ENCODE data around the gene PCMTD2.
"Not testable (repeated sequence)": the region's sequence is repeated elsewhere in the genome, so short reads cannot be mapped to it uniquely, and the experiment has no call there.

The PCMTD2 gene

GRCh38 chr20:64257107-64257757 lies 1.7 kb downstream of the PCMTD2 start:
- no peak for DNase-seq

DNA sequence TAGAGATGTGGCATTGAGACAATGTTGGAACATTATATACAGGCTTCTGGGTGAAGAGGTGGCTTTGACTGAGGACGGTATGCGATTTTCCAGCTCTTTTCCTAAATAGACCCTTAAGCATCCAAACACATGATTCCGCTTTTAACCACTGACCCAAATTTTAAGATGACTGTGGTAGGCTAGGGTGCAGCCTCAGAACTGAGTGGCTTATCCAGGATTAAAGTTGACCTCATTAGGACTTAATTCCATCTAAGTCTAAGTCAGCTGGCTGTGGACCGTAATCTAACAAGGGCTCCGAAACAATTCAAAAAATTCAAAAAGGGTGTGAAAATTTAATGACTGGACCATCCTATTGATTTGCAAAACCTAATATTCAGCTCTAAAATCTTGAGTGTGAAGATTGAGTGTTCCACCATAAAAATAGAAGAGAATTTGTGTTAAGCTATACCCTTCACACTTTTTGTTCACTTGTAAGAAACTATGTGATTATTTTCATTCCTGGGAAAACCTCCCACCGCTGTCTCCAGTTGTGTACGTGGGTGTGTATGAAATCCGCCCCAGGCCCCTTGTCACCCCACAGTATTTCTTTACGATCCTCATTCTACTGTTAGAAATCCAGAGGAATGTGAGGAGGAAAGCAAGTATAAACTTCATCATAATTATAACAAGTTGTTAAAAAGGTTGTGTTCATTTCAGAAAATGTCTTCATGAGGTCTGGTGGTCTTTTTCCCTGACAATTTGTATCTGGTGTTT lies 2.7 kb downstream of the PCMTD2 start:
- no peak for DNase-seq

DNA sequence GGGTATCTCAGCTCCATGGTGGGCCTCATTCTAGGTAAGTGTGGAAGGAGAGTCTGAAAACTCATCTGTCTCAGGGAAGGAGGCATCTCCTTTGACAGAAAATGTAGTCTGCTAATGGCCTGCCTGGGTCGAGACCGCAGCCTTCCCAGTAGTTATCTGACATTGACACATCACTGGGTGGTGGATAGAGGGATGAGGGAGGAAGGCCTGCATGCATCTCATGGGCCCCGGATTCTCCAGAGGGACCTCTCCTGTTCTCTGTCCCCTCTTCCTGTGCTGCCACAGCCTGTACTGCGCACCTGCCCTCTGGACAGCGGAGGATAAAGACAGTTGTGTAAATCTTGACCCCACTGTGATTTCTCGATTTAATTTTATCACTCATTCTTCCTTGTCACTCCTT lies 4.7 kb downstream of the PCMTD2 start:
- DNase-seq: no peak

DNA sequence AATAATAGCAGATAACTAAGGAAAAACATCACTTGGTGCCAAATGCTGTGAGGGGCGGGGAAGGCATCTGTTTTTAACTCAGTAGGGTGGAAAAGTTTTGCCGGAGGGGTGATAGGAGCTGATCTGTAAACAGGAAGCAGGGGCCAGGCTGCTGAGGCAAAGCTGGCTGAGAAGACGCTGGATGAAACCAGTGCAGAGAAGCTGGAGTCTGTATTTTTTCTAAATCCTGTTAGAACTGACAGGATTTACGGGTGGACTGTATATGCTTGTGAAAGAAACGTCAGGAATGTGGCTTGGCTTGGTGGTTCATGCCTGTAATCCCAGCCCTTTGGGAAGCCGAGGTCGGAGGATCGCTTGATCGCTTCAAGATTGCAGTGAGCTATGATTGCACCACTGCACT lies 5.6 kb downstream of the PCMTD2 start:
- no peak for DNase-seq

DNA sequence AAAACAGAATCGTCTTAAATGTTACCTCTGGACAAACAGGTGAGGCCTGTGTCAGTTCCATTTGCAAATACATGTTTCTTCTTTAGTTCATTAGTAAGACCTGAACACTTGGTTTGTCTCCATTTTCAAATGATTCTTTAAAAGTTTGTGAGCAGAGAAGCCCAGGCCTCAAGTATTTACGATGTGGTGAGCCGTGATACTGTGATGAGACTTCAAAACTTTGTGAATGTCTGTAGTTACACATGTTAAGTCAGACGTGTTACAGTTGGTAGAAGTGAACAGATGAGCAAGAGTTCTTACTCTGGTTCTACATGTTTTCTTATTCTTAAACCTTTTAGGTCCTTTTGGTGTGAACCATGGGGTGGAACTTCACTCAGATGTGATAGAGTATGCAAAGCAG lies 8.5 kb downstream of the PCMTD2 start:
- DNase-seq: no peak

- no peak for DNase-seq
Measured at GRCh38 chr20:64265201-64265600, 9.7 kb downstream of the PCMTD2 start.

DNA sequence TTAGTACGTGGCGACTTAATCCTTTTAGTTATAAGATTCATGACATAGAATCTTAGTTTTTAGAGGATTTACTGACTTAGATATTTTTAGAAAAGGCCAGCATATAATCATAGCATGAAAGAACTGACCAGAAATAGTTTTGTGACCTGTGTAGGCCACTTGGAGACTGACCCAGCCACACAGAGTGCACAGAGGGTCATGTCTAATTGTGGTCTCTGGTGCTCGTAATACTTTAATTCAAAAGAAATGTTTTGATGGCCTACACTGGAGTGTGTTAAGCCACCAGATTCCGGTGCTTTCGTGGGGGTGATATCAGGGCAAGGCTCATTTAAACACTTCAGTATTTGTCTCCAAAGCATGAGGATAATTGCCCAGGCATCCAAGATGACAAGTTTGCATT lies 11.4 kb downstream of the PCMTD2 start:
- no peak for DNase-seq

GRCh38 chr20:64268174-64268573 lies 12.6 kb downstream of the PCMTD2 start:
- no peak for DNase-seq

- no peak for DNase-seq
Measured at GRCh38 chr20:64269604-64270411, 14.3 kb downstream of the PCMTD2 start.

DNA sequence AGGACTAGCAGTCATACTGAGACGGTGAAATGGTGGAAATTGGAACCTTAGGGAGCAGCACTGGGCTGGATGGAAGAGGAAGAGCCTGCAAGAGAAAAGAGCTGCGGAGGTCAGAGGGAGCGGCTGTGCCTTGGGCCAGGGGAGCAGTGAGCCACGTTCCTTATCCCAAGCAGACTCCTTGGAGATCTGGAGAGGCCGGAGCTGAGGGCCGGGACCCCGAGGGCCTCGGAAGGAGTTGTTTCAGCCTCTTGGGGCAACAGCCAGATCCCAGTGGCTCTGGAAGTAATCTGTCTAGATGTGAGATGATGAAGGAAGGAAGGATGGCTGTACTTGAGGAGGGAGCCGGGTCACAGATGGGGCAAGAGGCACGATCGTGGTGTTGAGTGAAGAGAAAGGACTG lies 16.1 kb downstream of the PCMTD2 start:
- DNase-seq: no peak

DNA sequence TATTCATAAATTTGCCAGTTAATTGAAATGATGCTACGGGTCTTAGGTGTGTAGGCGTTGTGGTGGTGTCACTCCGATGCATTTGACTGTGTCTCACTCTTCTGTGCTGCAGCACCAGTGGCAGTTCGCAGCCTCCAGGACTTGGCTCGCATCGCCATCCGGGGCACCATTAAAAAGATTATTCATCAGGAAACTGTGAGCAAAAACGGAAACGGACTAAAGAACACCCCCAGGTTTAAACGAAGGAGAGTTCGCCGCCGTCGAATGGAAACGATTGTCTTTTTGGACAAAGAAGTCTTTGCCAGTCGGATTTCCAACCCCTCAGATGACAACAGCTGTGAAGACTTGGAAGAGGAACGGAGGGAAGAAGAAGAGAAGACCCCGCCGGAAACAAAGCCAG lies 17.6 kb downstream of the PCMTD2 start:
- DNase-seq: no peak

- no peak for DNase-seq
Measured at GRCh38 chr20:64276817-64277216, 21.3 kb downstream of the PCMTD2 start.

DNA sequence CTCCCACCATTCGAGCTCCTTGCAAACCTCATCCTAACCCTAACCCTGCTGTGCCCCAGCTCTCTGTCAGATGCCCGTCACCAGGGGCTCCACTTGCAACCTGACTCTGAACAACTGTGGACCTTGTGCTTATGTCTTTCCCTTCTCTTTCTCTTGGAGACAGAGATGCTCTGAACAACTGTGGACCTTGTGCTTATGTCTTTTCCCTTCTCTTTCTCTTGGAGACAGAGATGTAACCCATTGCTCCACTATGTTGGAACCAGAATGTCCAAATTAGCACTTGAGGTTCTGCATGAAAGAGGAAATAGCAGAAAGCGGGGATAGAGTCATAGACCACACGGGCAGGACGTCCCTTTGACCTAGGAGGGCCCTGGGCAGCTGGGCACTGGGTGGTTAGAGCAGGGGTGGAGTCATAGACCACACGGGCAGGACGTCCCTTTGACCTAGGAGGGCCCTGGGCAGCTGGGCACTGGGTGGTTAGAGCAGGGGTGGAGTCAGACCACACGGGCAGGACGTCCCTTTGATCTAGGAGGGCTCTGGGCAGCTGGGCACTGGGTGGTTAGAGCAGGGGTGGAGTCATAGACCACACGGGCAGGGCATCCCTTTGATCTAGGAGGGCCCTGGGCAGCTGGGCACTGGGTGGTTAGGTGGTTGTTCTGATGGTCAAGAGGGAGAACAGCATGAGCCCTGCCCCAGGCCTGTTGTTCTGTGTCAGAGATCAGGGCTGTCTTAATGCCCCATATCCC lies 22.2 kb downstream of the PCMTD2 start:
- DNase-seq: no peak

- no peak for DNase-seq
Measured at GRCh38 chr20:64278317-64278681, 22.8 kb downstream of the PCMTD2 start.

- DNase-seq: no peak
Measured at GRCh38 chr20:64279826-64280459, 24.4 kb downstream of the PCMTD2 start.

- DNase-seq: no peak
Measured at GRCh38 chr20:64280460-64280843, 24.9 kb downstream of the PCMTD2 start.

DNA sequence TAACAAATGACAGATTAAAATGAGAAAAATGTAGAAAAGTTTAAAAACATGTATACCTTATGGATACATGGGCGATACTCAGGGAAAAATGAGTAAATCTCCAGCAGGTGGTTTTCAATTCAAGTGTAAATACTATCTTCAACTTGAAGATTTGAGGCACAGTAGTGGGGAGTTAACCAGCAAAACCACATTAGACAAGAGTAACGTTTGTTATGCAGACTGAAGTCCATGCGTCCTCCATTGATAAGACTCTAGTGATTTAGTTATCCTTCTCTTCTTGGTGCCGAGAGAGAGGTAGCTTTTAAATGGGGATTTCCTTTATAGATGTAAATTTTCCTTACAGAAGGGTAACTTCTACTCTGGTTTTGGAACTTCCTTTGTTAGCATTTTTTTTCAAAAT lies 28.1 kb downstream of the PCMTD2 start:
- no peak for DNase-seq

GRCh38 chr20:64285579-64286446 lies 30.3 kb downstream of the PCMTD2 start:
- not testable (repeated sequence) for DNase-seq

- DNase-seq: not testable (repeated sequence)
Measured at GRCh38 chr20:64286447-64287263, 31.1 kb downstream of the PCMTD2 start.

DNA sequence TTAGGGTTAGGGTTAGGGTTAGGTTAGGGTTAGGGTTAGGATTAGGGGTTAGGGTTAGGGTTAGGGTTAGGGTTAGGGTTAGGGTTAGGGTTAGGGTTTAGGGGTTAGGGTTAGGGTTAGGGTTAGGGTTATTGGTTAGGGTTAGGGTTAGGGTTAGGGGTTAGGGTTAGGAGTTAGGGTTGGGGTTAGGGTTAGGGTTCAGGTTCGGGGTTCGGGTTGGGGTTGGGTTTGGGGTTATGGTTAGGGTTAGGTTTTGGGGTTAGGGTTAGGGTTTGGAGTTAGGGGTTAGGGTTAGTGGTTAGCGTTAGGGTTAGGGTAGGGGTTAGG lies 31.7 kb downstream of the PCMTD2 start:
- not testable (repeated sequence) for DNase-seq

- DNase-seq: not testable (repeated sequence)
Measured at GRCh38 chr20:64292167-64292566, 36.6 kb downstream of the PCMTD2 start.
